Aorta (tissue), 5 donors: ENCODE measurements around the gene KIF3A. TPM values are rescaled to one million over a fixed set of nuclear protein-coding genes. Genes with fewer than 3 reads are reported as not detected.

Experiments used
- ATAC-seq: fragments of 200-7000 bp; cut with Tn5 transposase; one replicate; pipeline ENCODE4 v1.9.1; 2022; ENCODE audit warnings: moderate library complexity; ENCODE audit not compliant: low FRiP score
- DNase-seq, 2 donors: peaks; one replicate each; pipeline ENCODE4 v3.0.0-alpha.2; 2020
- H3K27ac ChIP-seq, 2 donors: one replicate each; pipeline ENCODE4 v1.5.1; 2013; ENCODE audit warnings: low read length in 2 of 2, mild to moderate bottlenecking in 2 of 2, moderate library complexity in 2 of 2, control low read depth in 1 of 2, inconsistent platforms in 1 of 2, low read depth in 1 of 2
- H3K27me3 ChIP-seq, 2 donors: one replicate each; pipeline ENCODE4 v1.6.1; 2013; ENCODE audit warnings: control low read depth in 1 of 2, low read length in 1 of 2, mild to moderate bottlenecking in 1 of 2, moderate library complexity in 1 of 2; ENCODE audit not compliant: insufficient read depth in 2 of 2, control insufficient read depth in 1 of 2
- H3K36me3 ChIP-seq, 2 donors: one replicate each; pipeline ENCODE4 v1.6.1; 2013; ENCODE audit warnings: control low read depth in 1 of 2, low read length in 1 of 2, mild to moderate bottlenecking in 1 of 2; ENCODE audit not compliant: insufficient read depth in 2 of 2, control insufficient read depth in 1 of 2
- H3K4me1 ChIP-seq, 2 donors: one replicate each; pipeline ENCODE4 v1.6.1; 2013; ENCODE audit warnings: low read length in 2 of 2, control low read depth in 1 of 2, mild to moderate bottlenecking in 1 of 2, moderate library complexity in 1 of 2; ENCODE audit not compliant: insufficient read depth in 2 of 2, control insufficient read depth in 1 of 2
- H3K4me3 ChIP-seq, 2 donors: one replicate each; pipeline ENCODE4 v1.5.1; 2013; ENCODE audit warnings: low read length in 2 of 2, control low read depth in 1 of 2, mild to moderate bottlenecking in 1 of 2
- H3K9me3 ChIP-seq: one replicate; pipeline ENCODE4 v1.6.1; 2013; ENCODE audit warnings: mild to moderate bottlenecking, low read length; ENCODE audit not compliant: control insufficient read depth
- WGBS, 2 donors: extraction: QIAGEN DNeasy Blood & Tissue Kit; methylation state at CpG; one replicate each; pipeline ENCODE4 v1.1.7; 2013; 5-methylcytosine and 5-hydroxymethylcytosine counted together
- intact Hi-C, 2 donors: fragments of 100-400 bp; cut with DNase I; formaldehyde crosslinking; loops; one replicate each; pipeline versions ENCODE4 v1.14.2 to v1.15.0; 2022
- polyA plus RNA-seq, 2 donors: library from polyadenylated mRNA; stranded (reverse); fragments of 200-250 nt; gene quantifications; one replicate each; pipeline ENCODE4 v1.2.3, GENCODE V29; 2013
- total RNA-seq, 2 donors: library from RNA; stranded (reverse); fragmentation: NEBNext Ultra II Directional; extraction: Animal tissue kit (Norgen Biotek cat#: 25700); gene quantifications; one replicate each; pipeline ENCODE4 v1.2.1, GENCODE V29; 2021
- donor health status: healthy with polysubstance abuse.
- donor health status: Bipolar disorder and iron deficiency.
- donor health status: DM: no; HTN: no; CAD: no.
- donor health status: DM: no; HTN: no; CAD: no.
- donor health status: DM: yes; HTN: yes; CAD: no.

The KIF3A gene
- total and polyA plus RNA-seq, 4 donors: 4.5 to 15.1 (median 10.6) TPM

- DNase-seq: no peak
- Histone ChIP-seq H3K27ac (no peak overlapping the region), H3K9me3 (no peaks in the 10 kb centered on the region), H3K27me3 (no peaks in the 10 kb centered on the region), H3K4me1 (no peaks in the 10 kb centered on the region), H3K4me3 (no peak overlapping the region), H3K36me3 (no peaks in the 10 kb centered on the region)
- 96 to 97% methylated on average over 8 of the region's 8 CpGs for WGBS, 2 donors
- no peak for ATAC-seq
- intact Hi-C loops: no loop called here
These were observed 56.4 kb downstream of the KIF3A start for GRCh38 chr5:132680780-132681475.

DNA sequence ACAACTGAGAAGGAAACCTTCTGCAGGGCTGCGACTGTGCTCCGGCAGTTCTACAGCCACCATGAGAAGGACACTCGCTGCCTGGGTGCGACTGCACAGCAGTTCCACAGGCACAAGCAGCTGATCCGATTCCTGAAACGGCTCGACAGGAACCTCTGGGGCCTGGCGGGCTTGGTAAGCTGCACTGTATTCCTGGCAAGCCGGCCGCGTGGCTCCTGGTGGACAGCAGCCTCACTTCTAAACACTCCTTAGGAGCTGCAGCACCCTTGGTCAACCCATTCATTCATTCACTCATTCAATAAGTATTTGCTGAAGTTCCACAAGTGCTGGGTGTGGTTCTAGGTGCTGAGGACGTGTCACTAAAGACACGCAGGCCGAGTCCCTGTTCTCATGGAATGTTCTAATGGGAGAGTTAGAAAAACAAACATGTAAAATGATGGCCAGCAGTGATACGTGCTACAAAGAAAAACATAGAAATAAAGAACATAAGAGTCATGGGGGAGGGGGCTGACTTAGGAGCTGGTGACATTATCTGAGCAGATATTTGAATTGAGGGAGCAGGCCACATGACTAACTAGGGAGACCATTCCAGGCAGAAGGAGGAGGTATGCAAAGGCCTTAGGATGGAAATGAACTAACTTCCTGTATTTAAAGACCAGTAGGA, 57.5 kb downstream of the KIF3A start:
- WGBS, 2 donors: 93% methylated on average over 15 of the region's 15 CpGs
- no peaks in the 10 kb centered on the region for H3K27me3 ChIP-seq
- no peak for DNase-seq
- no peak overlapping the region for H3K27ac ChIP-seq
- no peaks in the 10 kb centered on the region for H3K4me1 ChIP-seq
- H3K36me3 ChIP-seq: no peaks in the 10 kb centered on the region
- no peak for ATAC-seq
- intact Hi-C loops: no loop called here
- H3K9me3 ChIP-seq: no peaks in the 10 kb centered on the region
- no peak overlapping the region for H3K4me3 ChIP-seq

GRCh38 chr5:132679166-132679565, 58.2 kb downstream of the KIF3A start:
- Histone ChIP-seq H3K36me3 (no peaks in the 10 kb centered on the region), H3K9me3 (no peaks in the 10 kb centered on the region), H3K27me3 (no peaks in the 10 kb centered on the region), H3K27ac (no peak overlapping the region), H3K4me1 (no peaks in the 10 kb centered on the region), H3K4me3 (no peak overlapping the region)
- ATAC-seq: no peak
- 90 to 94% methylated on average over 7 of the region's 7 CpGs for WGBS, 2 donors
- intact Hi-C loops: no loop called here
- DNase-seq: no peak

DNA sequence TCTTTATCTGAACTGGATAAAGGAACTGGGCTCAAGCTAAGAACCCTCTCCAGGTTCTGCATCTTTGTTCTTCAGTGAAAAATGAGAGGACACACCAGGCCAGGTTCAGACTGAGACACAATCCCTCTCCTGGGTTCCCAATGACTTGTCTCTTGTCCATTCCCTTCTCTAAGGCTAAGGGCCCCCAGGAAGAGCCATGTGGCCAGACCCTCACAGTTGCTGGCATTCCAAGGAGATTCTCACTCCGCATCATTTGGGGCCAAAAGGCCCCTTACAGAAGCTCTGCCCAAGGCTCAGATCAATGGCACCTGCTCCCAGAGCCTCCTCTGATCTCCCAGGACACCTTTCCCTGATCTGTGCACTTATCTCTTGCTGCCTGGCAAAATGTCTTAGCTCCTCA, 58.6 kb downstream of the KIF3A start:
- Histone ChIP-seq H3K4me1 (no peaks in the 10 kb centered on the region), H3K9me3 (no peaks in the 10 kb centered on the region), H3K4me3 (no peak overlapping the region), H3K36me3 (no peaks in the 10 kb centered on the region), H3K27ac (no peak overlapping the region), H3K27me3 (no peaks in the 10 kb centered on the region)
- WGBS, 2 donors: 95 to 96% methylated on average over 1 of the region's 1 CpG
- intact Hi-C loops: no loop called here
- ATAC-seq: no peak
- DNase-seq: no peak

GRCh38 chr5:132677682-132678400, 59.5 kb downstream of the KIF3A start:
- intact Hi-C loops: no loop called here
- Histone ChIP-seq H3K4me3 (no peak overlapping the region), H3K4me1 (no peaks in the 10 kb centered on the region), H3K27ac (peak overlapping the region in 1 of 2 donors; percentile 30), H3K36me3 (no peaks in the 10 kb centered on the region), H3K9me3 (no peaks in the 10 kb centered on the region), H3K27me3 (no peaks in the 10 kb centered on the region)
- 44 to 50% methylated on average over 15 of the region's 15 CpGs for WGBS, 2 donors
- ATAC-seq (no peak), DNase-seq (no peak)

DNA sequence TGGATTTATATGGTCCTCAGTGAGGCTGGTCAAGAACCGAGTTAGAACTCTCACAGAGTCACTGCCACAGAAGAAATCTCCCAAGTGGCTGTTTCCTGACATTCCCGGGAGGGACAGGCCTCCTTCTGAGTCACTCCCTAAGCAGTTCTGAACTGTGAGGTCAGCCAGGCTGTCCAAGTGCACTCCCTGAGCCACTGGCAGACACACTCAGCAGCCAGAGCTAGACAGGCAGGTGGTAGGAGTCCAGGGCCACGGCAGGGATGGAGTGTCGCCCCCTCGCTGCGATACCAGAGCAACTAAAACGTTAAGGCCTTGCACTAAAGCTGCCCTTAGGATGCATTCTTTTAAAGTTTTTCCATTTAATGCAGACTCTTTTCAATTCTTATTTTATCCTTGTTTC, 60.2 kb downstream of the KIF3A start:
- ATAC-seq (peak; percentile 87), DNase-seq (peak; percentile 91 to 92)
- no peaks in the 10 kb centered on the region for H3K27me3 ChIP-seq
- no peak overlapping the region for H3K4me3 ChIP-seq
- H3K36me3 ChIP-seq: no peaks in the 10 kb centered on the region
- WGBS, 2 donors: 3 to 4% methylated on average over 7 of the region's 7 CpGs
- H3K9me3 ChIP-seq: no peaks in the 10 kb centered on the region
- intact Hi-C loops: no loop called here
- H3K27ac ChIP-seq: peak overlapping the region in 1 of 2 donors; percentile 83
- H3K4me1 ChIP-seq: no peaks in the 10 kb centered on the region

DNA sequence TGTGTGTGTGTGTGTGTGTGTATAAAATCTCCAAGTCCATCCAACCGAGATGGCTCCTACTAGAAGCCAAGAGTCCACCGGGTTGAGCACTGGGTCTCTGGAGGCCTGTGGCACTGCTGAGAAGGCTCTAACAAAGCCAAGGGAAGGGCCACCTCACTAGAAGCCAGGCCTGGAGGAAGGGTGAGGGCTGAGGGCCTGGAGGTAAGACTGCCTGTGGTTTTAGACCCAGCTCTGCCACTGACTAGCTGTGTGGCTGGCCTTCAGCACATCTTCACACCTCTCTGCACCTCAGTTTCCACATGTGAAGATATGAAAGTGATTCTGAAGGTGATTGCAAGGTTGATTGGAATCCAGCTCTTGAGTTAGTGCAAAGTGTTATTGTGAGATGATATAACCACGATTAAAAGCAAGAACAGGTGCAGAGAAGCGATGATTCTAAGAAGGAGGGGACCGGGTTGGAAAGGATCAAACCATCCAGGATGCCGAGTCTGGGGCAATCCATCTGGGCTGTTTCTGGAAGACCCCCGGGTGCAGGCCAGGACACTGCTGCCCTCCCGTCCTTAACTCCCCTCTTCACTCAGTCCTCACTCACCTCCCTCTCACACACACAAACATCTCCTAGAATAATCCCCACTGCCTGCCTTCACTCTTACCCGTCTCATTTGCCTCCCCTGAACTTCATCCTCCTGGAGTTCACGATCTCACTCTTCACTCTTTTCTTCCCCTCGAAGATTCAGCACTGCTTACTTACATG, 61.2 kb downstream of the KIF3A start:
- ATAC-seq: no peak
- Histone ChIP-seq H3K36me3 (no peaks in the 10 kb centered on the region), H3K27me3 (no peaks in the 10 kb centered on the region), H3K27ac (peak overlapping the region; percentile 48 to 76), H3K9me3 (no peaks in the 10 kb centered on the region), H3K4me3 (no peak overlapping the region), H3K4me1 (no peaks in the 10 kb centered on the region)
- no peak for DNase-seq
- 90 to 92% methylated on average over 11 of the region's 11 CpGs for WGBS, 2 donors
- intact Hi-C loops: no loop called here

DNA sequence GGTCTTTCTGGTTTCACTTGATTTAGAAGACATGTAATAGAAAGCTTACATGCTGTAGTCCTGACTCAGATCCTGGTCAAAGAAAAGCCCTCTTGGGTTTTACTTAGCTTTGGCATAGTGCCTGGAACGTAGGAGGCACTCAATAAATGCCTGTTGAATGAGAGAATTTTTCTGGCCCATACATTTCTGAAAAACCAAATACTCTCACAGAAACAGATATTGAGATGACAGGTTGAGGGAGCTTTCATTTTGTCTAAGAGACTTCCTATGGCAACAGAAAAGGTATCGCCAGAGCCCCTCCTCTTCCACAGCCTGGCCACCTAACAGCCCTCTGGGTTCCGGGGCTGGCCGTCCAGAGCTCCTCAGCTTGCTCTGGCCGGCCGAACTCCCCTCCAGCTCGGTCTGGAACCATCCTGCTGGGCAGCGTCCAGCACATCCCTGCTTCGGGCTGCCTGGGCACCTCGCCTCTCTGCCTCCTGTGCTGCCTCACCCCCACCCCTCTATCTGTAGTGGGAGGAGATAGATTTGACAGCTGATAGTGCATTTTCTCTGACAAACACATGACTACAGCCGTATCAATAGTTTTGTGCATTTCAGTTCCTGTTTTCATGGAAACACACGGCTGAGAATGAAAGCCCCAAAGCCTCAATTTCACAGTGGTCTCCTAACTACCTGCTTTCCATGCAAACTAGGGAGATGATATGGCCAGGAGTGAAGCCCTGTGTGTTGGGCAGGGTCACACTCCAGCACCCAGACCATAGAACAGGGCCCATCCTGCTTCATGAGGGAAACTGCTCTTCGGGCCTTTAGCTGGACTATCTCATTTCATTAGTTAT, 62.5 kb downstream of the KIF3A start:
- intact Hi-C loops: no loop called here
- Histone ChIP-seq H3K4me1 (no peaks in the 10 kb centered on the region), H3K4me3 (no peak overlapping the region), H3K36me3 (no peaks in the 10 kb centered on the region), H3K9me3 (no peaks in the 10 kb centered on the region), H3K27me3 (no peaks in the 10 kb centered on the region), H3K27ac (peak overlapping the region; percentile 89 to 93)
- ATAC-seq (peak; percentile 62), DNase-seq (peak in 1 of 2 donors; percentile 68)
- WGBS, 2 donors: 12 to 17% methylated on average over 13 of the region's 13 CpGs
